ENCODE data around the gene RNASE7.

GRCh38 chr14:21083565-21084325 is 41.6 kb downstream of the RNASE7 start:
- TF ChIP-seq ZNF623 (tag by site-specific recombination; IDR thresholded peaks at IDR 0.05): no peak
- no peak for TF ChIP-seq CTCF (tag by site-specific recombination; IDR thresholded peaks at IDR 0.05)
- no peak for TF ChIP-seq RBAK (tag by site-specific recombination; IDR thresholded peaks at IDR 0.05)

Data from HEK293 (cell line).